Activated T-helper 1 cell treated with Interleukin-2 at 50 U/mL for 16 hours (primary cell): ENCODE results near the gene ZNF768.

ENCODE experiments used
- DNase-seq: peaks from one replicate; pipeline ENCODE4 v3.0.0-alpha.2; 2020; ENCODE audit warnings: low read depth

Gene ZNF768

GRCh38 chr16:30526137-30526822, at the start of gene ZNF768:
ZNF768 (minus strand) TSS chr16:30526566; CDS start chr16:30526413, 153 bp downstream.
- DNase-seq: peak; percentile 24

GRCh38 chr16:30574678-30575077, 48.3 kb upstream of the ZNF768 start:
- DNase-seq: no peak

- peak; percentile 88 for DNase-seq
Observed at GRCh38 chr16:30571445-30572322, 45.3 kb upstream of the ZNF768 start, which contains the start of gene ZNF688. ZNF688 (minus strand) TSS chr16:30571714; CDS start chr16:30571629, 85 bp downstream.

- DNase-seq: no peak
Observed at GRCh38 chr16:30570636-30571444, 44.5 kb upstream of the ZNF768 start.

GRCh38 chr16:30569746-30570635, 43.6 kb upstream of the ZNF768 start:
- no peak for DNase-seq

DNA sequence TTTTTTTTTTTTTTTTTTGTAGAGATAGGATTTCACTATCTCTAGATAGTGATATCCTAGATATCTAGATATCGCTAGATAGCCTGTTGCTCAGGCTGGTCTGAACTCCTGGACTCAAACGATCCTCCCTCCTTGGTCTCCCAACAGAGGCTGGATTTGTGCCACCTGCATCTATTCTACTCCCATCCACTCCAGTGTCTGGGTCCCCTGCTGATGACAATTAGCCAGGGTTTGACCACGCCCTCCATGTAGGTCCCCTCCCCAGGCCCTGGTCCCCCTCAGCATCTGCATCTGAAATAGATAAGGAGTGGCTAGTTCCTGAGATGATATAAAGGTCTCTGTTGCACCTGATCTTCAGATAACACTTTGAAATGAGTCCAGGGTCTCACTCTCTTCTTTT, 42.9 kb upstream of the ZNF768 start:
- no peak for DNase-seq

DNA sequence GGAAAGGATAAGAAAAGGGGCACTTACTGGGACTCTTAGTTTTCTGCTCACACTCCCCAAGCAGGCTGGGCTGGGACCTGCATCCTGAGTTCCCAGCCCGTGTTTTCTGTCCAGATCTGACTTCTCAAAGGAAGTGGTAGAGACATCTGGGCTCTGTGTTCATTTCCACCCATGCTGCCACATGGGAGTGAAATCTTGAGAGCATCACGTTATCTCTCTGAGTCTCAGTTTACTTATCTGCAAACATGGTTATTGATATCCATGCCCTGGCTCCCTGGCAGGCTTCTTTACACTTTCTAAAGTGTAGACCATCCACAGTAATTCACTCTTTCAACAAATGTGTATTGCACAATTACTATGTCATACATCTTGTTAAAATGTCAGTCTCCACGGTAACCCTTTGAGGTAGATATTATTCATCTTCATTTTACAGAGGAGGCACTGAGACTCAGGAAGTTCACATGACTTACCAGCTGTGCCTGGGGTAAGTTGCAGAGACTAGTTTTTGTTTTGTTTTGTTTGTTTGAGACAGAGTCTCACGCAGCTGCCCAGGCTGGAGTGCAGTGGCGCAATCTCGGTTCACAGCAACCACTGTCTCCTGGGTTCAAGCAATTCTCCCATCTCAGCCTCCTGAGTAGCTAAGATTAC, 41.7 kb upstream of the ZNF768 start:
- DNase-seq: no peak

DNA sequence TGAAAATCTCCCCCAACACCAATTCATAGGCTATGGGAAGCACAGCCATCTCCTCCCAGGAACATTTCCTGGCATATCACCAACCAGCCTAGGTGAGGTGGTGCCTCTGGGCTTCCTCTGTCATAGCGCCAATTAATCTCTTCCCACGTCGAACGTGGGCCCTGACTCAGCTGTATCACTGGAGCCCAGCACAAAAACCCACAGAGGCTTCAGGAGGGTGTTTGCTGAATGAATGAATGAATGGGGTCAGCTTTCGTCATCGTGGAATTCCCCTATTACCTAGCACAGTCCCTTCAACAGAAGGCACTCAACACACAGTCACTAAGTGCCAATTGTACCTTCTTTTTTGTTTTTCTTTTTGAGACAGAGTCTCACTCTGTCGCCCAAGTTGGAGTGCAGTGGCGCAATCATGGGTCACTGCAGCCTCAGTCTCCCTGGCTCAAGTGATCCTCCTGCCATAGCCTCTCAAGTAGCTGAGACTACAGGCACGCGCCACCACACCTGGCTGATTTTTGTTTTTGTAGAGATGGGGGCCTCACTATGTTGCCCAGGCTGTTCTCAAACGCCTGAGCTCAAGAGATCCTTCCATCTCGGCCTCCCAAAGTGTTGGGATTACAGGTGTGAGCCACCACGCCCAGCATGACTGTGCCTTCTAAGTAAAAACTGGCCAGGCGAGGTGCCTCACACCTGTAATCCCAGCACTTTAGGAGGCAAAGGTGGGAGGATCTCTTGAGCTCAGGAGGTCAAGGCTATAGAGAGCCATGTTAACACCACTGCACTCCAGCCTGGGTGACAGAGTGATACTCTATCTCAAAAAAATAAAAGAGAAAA, 41.0 kb upstream of the ZNF768 start:
- no peak for DNase-seq

DNA sequence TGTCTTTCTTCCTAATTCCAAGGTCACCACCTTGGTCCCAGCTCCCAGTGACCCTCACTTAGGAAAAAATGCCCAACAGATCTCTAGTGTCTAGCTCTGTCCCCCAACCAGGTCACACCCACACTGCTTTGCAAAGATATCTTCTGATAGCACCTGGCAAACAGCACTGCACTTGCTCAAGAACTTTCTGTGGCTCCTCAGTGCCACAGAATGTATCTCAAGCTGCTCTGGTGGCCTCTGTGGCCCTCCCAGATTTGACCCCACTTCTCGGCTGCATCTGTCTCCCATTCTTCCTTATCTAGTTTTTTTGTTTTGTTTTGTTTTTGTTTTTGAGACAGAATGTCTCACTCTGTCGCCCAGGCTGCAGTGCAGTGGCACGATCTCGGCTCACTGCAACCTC, 40.2 kb upstream of the ZNF768 start:
- no peak for DNase-seq

DNA sequence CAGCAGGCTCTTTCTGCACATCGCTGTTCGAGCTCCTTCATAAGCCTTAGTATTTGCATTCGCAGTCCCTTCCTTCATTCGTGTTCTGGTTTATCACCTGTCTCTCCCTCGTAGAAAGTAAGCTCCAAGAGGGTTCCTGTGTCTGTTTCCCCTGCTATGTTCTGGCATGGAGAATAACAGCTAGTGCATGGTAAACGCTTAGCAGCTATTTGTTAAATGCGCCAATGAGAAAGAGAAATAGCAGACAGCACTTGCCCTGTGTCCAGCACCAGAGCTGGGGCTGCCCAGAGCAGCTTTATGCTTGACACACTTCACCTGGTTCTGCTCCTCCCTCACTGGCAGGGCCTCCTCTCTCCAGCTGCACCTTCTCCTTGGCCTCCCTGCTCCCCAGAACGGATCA, 39.6 kb upstream of the ZNF768 start:
- DNase-seq: no peak

DNA sequence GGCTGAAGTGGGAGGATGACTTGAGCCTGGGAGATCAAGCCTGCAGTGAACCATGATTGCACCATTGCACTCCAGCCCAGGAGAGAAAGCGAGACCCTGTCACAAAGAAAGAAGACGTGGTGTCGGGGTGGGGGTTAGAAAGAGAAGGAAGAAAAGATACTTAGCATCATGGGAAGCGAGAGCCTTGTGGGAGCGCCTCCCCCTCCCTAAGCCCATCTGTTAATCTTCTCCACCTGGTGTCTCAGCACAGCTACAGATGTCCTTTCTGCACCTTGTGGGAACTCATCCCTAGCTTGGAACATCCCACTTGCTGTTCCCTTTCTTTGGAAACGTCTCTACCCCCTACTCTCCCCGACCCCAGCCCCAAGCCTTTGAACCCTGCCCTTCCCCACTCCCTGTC, 39.2 kb upstream of the ZNF768 start:
- DNase-seq: no peak

- no peak for DNase-seq
Observed at GRCh38 chr16:30562021-30562420, 35.7 kb upstream of the ZNF768 start.

DNA sequence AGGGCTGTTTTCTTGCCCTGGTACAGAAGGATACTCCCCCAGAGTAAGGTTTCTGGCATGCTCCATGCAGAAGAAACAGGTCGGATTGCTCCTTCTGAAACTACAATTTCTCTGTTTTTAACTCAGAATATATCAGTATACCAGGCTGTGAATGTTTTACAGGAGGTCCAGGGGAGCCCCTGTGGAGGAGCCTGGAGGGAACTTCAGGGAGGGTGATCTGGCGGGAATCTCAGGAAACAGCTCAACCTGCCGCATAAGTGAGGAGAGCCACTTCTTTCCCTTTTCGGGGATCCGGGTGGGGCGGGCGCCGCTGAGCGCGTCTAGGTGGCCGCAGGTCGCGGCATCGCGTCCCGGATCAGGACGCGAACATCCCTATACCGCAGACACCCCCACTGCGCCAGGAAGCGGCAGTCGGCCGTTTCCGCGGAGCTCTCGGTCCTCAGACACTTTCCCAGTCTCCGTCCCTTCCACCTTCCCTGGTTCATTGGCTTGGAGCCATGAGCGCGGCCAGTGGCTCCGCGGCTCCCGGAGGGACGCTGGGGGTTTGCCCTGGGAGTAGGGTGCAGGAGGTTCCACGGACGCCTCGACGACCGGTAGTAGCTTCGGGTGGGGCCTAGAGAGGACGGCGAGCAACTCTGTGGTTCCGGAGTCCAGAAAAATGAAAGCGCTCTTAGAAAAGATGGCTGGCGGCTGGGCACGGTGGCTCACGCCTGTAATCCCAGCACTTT, 34.9 kb upstream of the ZNF768 start:
- no peak for DNase-seq

DNA sequence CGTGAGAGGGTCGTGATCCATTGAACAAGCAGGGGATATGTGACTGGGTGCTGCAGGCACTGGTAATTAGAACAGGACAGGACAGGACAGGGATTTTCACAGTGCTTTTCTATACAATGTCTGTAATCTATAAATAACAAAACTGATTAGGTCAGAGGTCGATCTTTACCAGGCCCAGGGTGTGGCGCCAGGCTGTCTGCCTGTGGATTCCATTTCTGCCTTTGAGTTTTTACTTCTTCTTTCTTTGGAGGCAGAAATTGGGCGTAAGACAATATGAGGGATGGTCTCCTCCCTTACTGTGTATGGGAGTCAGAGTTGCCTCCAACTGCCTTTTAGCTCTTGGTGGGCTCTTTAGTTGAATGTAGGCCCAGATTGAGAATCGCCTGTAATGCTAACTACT, 33.3 kb upstream of the ZNF768 start:
- no peak for DNase-seq

- no peak for DNase-seq
Observed at GRCh38 chr16:30558789-30559377, 32.5 kb upstream of the ZNF768 start.

- peak; percentile 93 for DNase-seq
Observed at GRCh38 chr16:30557957-30558788, 31.8 kb upstream of the ZNF768 start, which contains the start of gene ZNF764. ZNF764 (minus strand) TSS chr16:30558374; CDS start chr16:30558182, 192 bp downstream.

GRCh38 chr16:30557707-30557956, 31.3 kb upstream of the ZNF768 start:
- DNase-seq: no peak

DNA sequence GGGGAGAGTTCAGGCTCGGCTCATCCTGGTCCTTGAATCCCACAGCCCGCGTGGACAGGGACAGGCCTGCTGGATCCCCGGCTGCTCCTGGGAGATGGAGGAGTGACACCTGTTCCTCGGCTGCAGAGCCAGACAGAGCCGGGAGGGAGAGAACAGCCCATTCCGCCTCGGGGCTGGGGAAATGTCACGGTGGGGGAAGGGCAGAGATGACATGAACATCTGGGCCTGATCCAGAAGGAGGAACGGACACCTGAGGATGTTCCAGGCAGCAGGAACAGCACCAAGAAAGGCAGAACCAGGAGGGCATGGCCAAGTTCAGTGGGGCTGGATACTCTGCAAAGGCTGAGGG, 29.7 kb upstream of the ZNF768 start:
- DNase-seq: no peak
